Measurements from ENCODE around the gene EPHB3. TPM values are rescaled to one million over a fixed set of nuclear protein-coding genes. Genes with fewer than 3 reads are reported as not detected.

EPHB3 gene
- total RNA-seq, 2 experiments from 2014 or later: 0.20 to 0.71 TPM

DNA sequence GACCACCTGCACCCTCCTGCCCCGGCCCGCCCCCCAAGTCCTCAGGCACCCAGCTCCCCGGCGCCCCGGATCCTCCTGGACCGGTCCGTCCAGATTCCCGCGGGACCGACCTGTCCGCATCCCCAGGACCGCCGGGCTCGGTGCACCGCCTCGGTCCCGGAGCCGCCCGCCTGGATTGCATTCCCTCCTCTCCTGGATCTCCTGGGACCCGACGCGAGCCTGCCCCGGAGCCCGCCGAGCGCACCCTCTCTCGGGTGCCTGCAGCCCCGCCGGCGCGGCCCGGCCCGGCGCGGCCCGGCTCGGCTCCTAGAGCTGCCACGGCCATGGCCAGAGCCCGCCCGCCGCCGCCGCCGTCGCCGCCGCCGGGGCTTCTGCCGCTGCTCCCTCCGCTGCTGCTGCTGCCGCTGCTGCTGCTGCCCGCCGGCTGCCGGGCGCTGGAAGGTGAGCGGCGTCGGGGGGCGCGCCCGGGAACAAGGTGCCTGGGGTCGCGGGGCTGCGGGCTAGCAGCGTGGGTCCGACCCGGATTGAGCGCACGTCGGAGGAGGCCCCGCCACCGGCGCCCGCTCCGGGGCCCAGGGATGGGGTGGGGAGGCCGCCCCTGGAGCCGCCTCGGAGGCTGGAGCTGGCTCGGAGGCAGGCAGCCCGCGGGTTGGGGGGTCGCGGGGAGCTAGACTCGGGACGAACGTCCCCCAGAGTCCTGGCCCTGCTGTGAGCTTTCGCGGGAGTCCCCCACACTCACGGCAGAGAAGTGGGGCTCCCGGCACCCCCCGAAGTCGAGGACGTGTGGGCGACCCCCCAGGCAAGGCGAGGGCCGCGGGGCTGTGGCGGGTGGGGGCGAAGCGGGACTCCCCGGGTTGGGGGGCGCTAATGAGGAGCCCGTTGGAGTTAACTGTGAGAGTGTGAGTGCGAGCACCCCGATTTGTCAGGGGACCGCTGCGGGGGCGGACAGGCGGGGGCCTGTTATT, 610 bp downstream of the EPHB3 start:
- peak overlapping the region; percentile 8 for H3K4me3 Mint-ChIP-seq
- no peak for DNase-seq
- no peak overlapping the region for H3K27ac Mint-ChIP-seq
- peaks cover 27% of the 10 kb centered on the region for H3K4me1 Mint-ChIP-seq
- H3K27me3 Mint-ChIP-seq: peaks cover 56% of the 10 kb centered on the region
- H3K36me3 Mint-ChIP-seq (ENCODE audit: low read depth): no peaks in the 10 kb centered on the region
- no peaks in the 10 kb centered on the region for H3K9me3 Mint-ChIP-seq
- POLR2A ChIA-PET: interaction anchor here (0.7 to 1.9 kb wide), 2 partner anchors 23 to 216 kb away, joined by 4 to 6 read pairs; no protein-coding TSS in a partner anchor
- CTCF ChIA-PET: interaction anchor here (0.7 to 2.9 kb wide), 34 partner anchors 9 to 745 kb away, joined by 3 to 18 read pairs (median 4); no protein-coding TSS in a partner anchor

DNA sequence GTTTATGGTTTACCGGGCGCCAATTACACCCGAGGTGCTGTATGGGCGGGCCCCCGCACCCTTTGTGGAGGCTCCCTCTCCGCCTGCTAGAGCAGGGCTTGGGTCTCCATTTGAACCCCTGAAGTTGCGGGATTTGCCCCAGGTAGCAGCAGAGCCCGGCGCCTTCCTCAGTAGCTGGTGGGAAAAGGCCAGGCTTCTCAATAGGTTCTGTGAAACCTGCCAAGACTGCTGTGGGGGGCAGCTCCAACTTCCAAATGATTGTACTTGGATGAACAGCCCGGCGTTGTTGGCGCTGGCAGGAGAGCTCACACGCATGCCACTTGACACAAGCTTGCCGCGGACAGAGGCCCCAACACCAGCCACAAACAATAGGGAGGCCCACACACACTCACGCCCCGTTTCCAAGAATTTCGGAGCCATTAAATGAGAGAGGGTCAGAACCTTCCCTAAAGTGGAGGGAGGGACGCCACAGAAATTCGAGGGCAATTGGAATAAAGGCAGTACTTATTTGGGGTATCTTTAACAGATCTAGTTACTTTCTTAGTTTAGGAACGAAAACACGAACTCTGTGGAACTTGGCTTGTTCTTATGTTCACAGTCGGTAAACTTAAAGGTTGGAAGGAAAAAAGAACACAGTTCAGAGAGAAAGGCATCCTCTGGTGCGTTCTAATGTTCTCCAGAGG, 1.4 kb downstream of the EPHB3 start:
- Mint-ChIP-seq H3K27me3 (peaks cover 62% of the 10 kb centered on the region), H3K27ac (no peak overlapping the region), H3K9me3 (no peaks in the 10 kb centered on the region), H3K4me3 (no peak overlapping the region), H3K4me1 (peaks cover 30% of the 10 kb centered on the region), H3K36me3 (ENCODE audit: low read depth) (no peaks in the 10 kb centered on the region)
- ChIA-PET POLR2A (no interaction called here), CTCF (interaction anchor here (2.9 kb wide), 1 partner anchor 17 kb away, joined by 11 read pairs; no protein-coding TSS in a partner anchor)
- DNase-seq: no peak

DNA sequence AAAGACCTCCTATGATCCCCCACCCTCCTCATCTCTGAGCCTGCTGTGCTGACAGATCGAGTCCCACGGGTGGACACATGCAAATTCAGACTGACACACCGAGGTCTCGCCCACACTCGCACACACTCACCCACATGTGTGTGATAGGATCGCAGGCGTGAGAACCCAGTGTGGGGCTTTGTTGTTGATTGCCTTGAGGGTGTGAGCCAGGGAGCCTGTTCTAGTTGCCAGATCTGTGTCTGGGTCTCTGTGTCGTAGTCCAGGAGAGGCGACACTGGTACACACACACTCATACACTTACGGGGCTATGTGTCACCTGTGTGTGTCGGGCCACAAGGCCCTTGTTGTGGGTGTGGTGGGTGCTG, 2.0 kb downstream of the EPHB3 start:
- peaks cover 63% of the 10 kb centered on the region for H3K27me3 Mint-ChIP-seq
- H3K9me3 Mint-ChIP-seq: no peaks in the 10 kb centered on the region
- DNase-seq: no peak
- no peaks in the 10 kb centered on the region for H3K36me3 Mint-ChIP-seq (ENCODE audit: low read depth)
- peaks cover 32% of the 10 kb centered on the region for H3K4me1 Mint-ChIP-seq
- POLR2A ChIA-PET: no interaction called here
- no peak overlapping the region for H3K4me3 Mint-ChIP-seq
- no peak overlapping the region for H3K27ac Mint-ChIP-seq
- CTCF ChIA-PET: interaction anchor here (1.1 kb wide), 1 partner anchor 192 kb away, joined by 4 read pairs; no protein-coding TSS in a partner anchor

GRCh38 chr3:184563941-184564684, 2.5 kb downstream of the EPHB3 start:
- Mint-ChIP-seq H3K36me3 (ENCODE audit: low read depth) (no peaks in the 10 kb centered on the region), H3K4me1 (peaks cover 32% of the 10 kb centered on the region), H3K4me3 (no peak overlapping the region), H3K27ac (no peak overlapping the region), H3K27me3 (peaks cover 59% of the 10 kb centered on the region), H3K9me3 (no peaks in the 10 kb centered on the region)
- no peak for DNase-seq
- POLR2A ChIA-PET: no interaction called here
- CTCF ChIA-PET: interaction anchor here (1.0 to 1.1 kb wide), 2 partner anchors 24 to 192 kb away, joined by 3 to 4 read pairs; no protein-coding TSS in a partner anchor

DNA sequence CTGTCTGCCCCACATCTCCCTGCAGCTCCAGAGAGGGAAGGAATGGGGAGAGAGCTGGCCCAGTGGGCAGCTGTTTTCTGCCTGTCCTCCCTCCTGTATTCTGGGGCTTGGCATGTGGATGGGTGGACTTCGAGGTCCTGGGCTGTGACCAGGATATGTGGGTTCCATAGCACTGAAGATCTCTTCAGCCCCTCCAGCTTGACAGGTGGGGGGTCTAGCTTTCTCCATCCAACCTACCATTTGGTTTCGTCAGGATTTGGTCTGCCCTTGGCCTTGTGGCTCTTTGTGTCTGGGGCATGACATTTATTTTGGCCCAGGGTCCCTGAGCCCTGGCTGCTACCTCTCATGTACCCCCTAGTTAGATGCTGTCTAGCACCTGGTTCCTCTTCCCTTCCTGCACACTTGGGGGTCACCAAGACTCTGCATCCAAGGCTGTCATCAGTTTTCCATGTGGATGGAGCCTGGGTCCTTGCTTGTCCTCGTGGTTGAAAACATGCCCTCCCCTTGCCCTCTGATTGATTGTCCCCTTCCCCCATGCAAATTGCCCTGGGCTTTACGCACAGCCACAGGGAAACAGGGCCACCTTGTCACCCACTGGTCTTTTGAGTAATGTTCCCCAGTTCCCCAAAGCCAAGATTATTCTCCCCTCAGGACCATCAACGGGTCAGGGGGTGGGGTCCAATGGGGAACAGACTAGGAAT, 3.2 kb downstream of the EPHB3 start:
- peaks cover 59% of the 10 kb centered on the region for H3K27me3 Mint-ChIP-seq
- POLR2A ChIA-PET: interaction anchor here (1.0 kb wide), 1 partner anchor 11 kb away, joined by 3 read pairs; no protein-coding TSS in a partner anchor
- CTCF ChIA-PET: interaction anchor here (1.0 to 1.1 kb wide), 2 partner anchors 24 to 193 kb away, joined by 3 to 4 read pairs; no protein-coding TSS in a partner anchor

GRCh38 chr3:184565421-184566211, 4.0 kb downstream of the EPHB3 start:
- Mint-ChIP-seq H3K4me3 (no peak overlapping the region), H3K36me3 (ENCODE audit: low read depth) (no peaks in the 10 kb centered on the region), H3K4me1 (peaks cover 29% of the 10 kb centered on the region), H3K27me3 (peaks cover 59% of the 10 kb centered on the region), H3K27ac (no peak overlapping the region), H3K9me3 (no peaks in the 10 kb centered on the region)
- POLR2A ChIA-PET: interaction anchor here (1.0 kb wide), 1 partner anchor 10 kb away, joined by 3 read pairs; no protein-coding TSS in a partner anchor
- CTCF ChIA-PET: no interaction called here
- no peak for DNase-seq

More for the DNA sequence above, 3.2 kb downstream of the EPHB3 start:
- H3K36me3 Mint-ChIP-seq (ENCODE audit: low read depth): no peaks in the 10 kb centered on the region
- H3K9me3 Mint-ChIP-seq: no peaks in the 10 kb centered on the region
- H3K4me3 Mint-ChIP-seq: no peak overlapping the region
- no peak for DNase-seq
- peaks cover 32% of the 10 kb centered on the region for H3K4me1 Mint-ChIP-seq
- no peak overlapping the region for H3K27ac Mint-ChIP-seq

- peaks cover 59% of the 10 kb centered on the region for H3K27me3 Mint-ChIP-seq
- POLR2A ChIA-PET: interaction anchor here (1.3 kb wide), 1 partner anchor 143 kb away, joined by 3 read pairs; no protein-coding TSS in a partner anchor
- H3K4me1 Mint-ChIP-seq: peaks cover 19% of the 10 kb centered on the region
- H3K36me3 Mint-ChIP-seq (ENCODE audit: low read depth): no peaks in the 10 kb centered on the region
- peak; percentile 32 for DNase-seq
- no peaks in the 10 kb centered on the region for H3K9me3 Mint-ChIP-seq
- H3K27ac Mint-ChIP-seq: no peak overlapping the region
- H3K4me3 Mint-ChIP-seq: no peak overlapping the region
- CTCF ChIA-PET: interaction anchor here (1.5 kb wide), 1 partner anchor 25 kb away, joined by 9 read pairs; no protein-coding TSS in a partner anchor
These were observed 5.1 kb downstream of the EPHB3 start for GRCh38 chr3:184566441-184567414.

GRCh38 chr3:184567946-184568559, 6.5 kb downstream of the EPHB3 start:
- peaks cover 19% of the 10 kb centered on the region for H3K4me1 Mint-ChIP-seq
- no peaks in the 10 kb centered on the region for H3K36me3 Mint-ChIP-seq (ENCODE audit: low read depth)
- ChIA-PET CTCF (interaction anchor here (1.5 kb wide), 1 partner anchor 26 kb away, joined by 9 read pairs; no protein-coding TSS in a partner anchor), POLR2A (interaction anchor here (0.8 kb wide), 1 partner anchor 146 kb away, joined by 3 read pairs; no protein-coding TSS in a partner anchor)
- no peak overlapping the region for H3K4me3 Mint-ChIP-seq
- peaks cover 60% of the 10 kb centered on the region for H3K27me3 Mint-ChIP-seq
- no peak for DNase-seq
- no peaks in the 10 kb centered on the region for H3K9me3 Mint-ChIP-seq
- H3K27ac Mint-ChIP-seq: no peak overlapping the region

GRCh38 chr3:184568560-184568923, 7.0 kb downstream of the EPHB3 start:
- ChIA-PET POLR2A (interaction anchor here (0.8 kb wide), 1 partner anchor 145 kb away, joined by 3 read pairs; no protein-coding TSS in a partner anchor), CTCF (no interaction called here)
- Mint-ChIP-seq H3K4me3 (no peak overlapping the region), H3K36me3 (ENCODE audit: low read depth) (no peaks in the 10 kb centered on the region), H3K27me3 (peaks cover 55% of the 10 kb centered on the region), H3K27ac (no peak overlapping the region), H3K4me1 (peaks cover 19% of the 10 kb centered on the region), H3K9me3 (no peaks in the 10 kb centered on the region)
- no peak for DNase-seq

Data from activated CD4-positive, alpha-beta memory T cell treated with anti-CD3 and anti-CD28 coated beads, Interleukin-2, amount 10 ng/mL, durations not matched to agents 7 days and 5 days (primary cell).